ENCODE measurements around the gene ME3.
"Not testable (repeated sequence)": the region's sequence is repeated elsewhere in the genome, so short reads cannot be mapped to it uniquely, and the experiment has no call there.

Gene ME3

DNA sequence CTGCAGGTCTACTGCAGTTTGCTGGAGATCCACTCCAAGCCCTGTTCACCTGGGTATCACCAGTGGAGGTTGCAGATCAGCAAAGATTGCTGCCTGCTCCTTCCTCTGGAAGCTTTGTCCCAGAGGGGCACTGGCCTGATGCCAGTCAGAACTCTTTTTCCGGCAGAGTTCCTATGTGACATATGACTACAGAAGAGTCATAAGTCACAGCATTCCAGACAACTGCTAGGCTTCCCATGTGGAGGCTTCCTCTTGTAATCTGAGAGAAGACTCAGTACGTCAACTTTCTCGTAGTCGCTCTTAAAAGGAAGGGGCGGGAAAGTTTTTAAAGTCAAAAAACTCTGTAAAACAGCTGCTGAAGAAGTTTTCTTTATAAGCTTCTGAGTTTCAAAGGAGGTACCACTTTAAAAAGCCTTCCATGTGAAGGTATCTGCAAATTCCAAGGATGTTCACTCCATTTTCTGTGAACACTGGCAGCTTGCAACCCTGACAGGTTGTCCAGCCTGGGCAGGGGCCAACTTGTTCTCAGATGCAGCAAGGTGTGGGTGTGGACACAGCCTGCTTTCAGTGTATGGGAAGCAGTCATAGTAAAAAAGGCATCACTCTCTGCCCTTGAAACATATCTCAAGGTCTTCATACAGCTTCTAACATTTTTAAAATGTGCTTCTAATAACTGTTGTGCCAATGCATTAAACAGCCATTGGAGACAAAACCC lies 97.8 kb downstream of the ME3 start:
- no peak for DNase-seq (ENCODE audit: low read depth)
- H3K4me3 ChIP-seq (ENCODE audit: low read depth, low read length), result no peak overlapping the region

DNA sequence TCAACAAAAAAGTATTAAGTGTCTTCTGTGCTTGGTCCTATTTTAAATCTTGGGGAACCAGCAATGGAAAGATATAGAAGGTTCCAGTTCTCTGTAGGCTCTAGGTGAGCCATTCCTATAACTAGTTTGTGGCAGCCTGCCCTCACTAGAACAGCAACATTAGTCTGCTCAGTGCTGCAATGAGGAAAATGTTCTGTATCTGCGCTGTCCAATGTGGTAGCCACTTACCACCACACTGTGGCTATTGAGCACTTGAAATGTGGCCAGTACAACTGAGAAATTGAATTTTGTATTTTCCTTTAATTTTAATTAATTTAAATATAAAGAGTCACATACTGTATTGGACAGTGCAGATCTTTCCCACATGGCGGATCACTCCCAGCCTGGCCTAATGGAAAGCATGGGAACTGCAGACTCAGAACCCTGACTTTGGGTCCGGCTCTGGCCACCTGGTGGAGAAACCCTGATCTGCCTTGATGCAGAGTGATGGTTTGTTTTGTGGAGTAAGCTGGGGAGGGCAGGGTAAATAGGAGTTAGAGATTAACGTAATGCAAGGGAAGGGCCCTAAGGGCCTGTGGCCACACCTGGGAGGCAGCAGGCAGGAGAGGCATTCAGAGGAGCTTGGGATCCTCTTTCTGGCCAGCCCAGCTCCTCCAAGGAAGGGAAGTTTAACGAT lies 101.0 kb downstream of the ME3 start:
- DNase-seq (ENCODE audit: low read depth), result no peak

DNA sequence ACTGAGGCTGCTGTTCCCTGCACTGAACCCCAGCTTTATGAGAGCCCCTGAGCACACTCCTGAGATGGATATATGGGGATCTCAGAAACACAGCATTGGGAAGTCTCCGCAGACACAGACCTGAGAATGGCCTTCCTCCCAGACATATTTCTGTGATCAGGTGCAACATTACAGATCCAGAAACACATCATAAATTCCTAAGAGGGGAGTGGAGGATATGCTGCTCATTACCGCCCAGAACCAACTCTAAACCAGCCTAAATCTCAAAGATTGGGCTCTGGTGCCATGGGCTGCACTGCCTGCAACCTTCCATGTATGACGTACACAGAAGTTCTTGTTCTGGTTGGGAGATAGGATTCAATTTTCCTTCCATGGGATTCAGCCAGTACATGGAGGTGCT lies 102.0 kb downstream of the ME3 start:
- no peak for DNase-seq (ENCODE audit: low read depth)

More for the DNA sequence above, 101.0 kb downstream of the ME3 start:
- H3K4me3 ChIP-seq (ENCODE audit: low read depth, low read length), result no peak overlapping the region

DNA sequence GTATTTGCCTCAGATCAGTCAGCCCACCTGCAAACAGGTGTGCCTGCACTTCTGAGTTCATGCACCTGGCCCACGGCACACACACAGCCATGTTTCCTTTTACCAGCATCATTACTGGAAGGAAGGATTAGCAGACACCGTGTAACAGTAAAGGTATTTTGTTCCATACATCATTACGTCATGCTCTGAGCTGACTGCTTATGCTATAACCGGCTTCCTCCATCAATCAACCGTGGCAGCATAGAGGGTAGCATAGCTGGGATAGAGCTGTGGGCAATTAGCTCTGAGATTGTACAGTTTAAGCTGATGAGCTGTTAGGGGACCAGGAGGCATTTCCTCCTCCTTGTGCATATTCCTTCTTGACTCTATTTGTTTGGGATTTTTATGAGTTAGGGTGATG lies 102.4 kb downstream of the ME3 start:
- no peak for DNase-seq (ENCODE audit: low read depth)
- H3K4me3 ChIP-seq (ENCODE audit: low read depth, low read length), result no peak overlapping the region

More for the DNA sequence above, 102.0 kb downstream of the ME3 start:
- no peak overlapping the region for H3K4me3 ChIP-seq (ENCODE audit: low read depth, low read length)

DNA sequence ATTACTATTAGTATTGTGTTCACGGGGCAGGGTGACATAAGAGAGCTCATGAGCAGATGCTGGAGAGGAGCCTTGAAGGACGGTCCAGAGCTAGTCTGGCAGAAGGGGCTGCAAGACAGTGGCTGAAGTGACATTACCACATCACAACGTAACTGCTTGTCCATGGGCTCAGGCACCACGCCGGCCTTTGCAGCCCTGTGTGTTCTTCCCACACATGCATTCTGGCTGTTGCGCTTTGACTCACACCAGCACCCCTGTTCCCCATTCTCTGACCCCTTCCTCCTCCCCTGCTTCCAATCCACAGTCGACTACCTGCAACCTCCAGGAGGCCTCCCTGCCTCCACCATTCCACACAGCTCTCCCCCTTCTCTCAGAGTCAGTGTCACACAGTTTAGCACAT lies 103.3 kb downstream of the ME3 start:
- DNase-seq (ENCODE audit: low read depth), result no peak

DNA sequence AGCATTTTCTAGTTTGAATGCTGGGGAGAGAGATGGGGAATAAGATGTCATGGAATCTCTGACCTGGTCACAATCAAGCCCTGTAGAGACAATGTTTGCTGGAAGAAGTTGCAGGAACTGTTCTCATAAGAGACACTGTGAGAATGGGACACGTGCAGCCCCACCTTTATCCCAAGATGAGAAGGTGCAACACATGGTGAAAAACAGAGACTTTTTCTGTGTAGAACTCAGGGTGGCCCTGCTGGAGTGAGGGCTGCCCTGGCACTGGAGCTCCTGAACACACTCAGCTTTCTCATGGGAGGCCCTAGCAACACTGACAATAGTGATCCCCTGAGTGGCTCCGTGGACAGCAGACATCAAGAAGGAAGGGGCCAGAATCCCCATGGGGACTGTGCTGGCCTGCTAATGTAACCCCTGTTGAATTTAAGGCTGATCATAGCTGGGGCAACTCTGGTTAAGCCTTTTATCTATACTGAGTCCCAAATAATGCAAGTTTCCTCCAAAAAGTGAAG lies 106.6 kb downstream of the ME3 start:
- H3K4me3 ChIP-seq (ENCODE audit: low read depth, low read length), result no peak overlapping the region
- no peak for DNase-seq (ENCODE audit: low read depth)

More for the DNA sequence above, 103.3 kb downstream of the ME3 start:
- H3K4me3 ChIP-seq (ENCODE audit: low read depth, low read length), result no peak overlapping the region

DNA sequence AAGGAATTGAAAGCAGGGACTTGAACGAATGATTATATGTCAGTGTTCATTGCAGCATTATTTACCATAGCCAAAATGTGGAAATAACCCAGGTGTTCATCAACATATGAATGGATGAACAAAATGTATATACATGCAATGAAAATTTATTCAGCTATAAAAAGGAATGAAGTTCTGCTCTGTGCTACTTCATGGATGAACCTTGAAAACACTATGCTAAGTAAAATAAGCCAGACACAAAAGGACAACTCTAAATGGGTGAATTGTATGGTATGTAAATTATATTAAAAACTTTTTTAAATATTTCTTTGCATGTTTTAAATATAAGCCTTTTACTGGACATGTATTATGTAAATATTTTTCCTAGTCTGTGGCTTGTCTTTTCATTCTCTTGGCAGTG lies 107.0 kb downstream of the ME3 start:
- H3K4me3 ChIP-seq (ENCODE audit: low read depth, low read length), result no peak overlapping the region

DNA sequence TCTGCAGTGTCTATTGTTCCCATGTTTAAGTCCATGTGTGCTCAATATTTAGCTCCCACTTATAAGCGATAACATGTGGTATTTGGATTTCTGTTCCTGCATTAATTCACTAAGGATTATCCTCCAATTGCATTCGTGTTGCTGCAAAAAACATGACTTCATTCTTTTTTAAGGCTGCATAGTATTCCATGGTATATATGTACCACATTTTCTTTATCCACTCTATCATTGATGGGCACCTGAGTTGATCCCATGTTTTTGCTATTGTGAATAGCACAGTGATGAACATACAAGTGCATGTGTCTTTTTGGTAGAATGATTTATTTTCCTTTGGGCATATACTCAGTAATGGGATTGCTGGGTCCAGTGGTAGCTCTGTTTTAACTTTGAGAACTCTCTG lies 109.6 kb downstream of the ME3 start:
- DNase-seq (ENCODE audit: low read depth); H3K4me3 ChIP-seq (ENCODE audit: low read depth, low read length): not testable (repeated sequence)

More for the DNA sequence above, 107.0 kb downstream of the ME3 start:
- DNase-seq (ENCODE audit: low read depth), result no peak

DNA sequence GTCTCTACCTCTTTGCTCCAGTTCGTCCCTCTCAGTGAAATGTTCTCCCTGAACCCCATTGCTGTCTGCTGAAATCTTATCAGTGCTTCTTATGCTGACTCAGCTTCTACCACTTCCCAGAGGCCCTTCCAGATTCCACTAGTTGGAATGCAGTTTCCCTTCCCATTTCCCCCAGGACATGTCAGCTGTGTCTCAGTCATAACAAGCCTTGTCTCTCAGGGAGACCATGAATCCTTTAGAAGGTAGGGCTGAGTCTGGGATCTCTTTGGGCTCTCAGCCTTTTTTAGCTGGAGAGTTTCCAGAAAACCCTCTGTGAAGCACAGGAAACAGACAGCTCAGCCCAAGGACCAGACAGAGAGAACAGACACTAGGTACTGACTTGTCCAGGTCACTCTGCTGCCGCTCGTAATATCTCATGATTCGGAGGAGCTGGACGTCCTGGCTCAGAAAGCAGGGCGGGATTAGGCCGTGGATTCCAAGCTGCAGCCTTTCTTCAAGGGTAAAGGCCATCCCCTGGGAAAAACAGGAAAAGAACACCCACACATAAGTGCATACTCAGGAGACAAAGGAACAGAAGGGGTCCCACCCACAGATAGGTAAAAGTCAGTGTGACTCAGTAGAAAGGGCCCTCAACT lies 113.0 kb downstream of the ME3 start:
- peak; percentile 70 for DNase-seq (ENCODE audit: low read depth)
- H3K4me3 ChIP-seq (ENCODE audit: low read depth, low read length), result no peak overlapping the region

DNA sequence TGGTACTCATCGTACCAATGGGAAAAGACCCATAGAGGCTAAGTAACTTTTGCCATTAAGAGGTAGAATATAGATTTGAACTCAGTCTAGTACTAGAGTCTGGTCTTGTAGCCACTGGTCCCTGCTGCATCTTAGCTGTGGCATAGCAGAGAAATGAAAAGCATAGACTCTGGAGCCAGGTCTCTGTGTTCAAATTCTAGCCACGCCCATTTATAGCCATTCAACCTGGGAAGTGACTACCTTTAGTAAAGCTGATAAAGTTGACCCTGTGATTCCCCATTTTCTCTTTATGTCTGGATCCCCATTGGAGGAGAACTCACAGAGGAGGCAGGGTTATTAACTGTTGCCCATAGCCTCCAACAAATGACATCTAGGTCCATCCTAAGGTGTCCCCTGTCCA lies 113.6 kb downstream of the ME3 start:
- H3K4me3 ChIP-seq (ENCODE audit: low read depth, low read length), result no peak overlapping the region
- no peak for DNase-seq (ENCODE audit: low read depth)

DNA sequence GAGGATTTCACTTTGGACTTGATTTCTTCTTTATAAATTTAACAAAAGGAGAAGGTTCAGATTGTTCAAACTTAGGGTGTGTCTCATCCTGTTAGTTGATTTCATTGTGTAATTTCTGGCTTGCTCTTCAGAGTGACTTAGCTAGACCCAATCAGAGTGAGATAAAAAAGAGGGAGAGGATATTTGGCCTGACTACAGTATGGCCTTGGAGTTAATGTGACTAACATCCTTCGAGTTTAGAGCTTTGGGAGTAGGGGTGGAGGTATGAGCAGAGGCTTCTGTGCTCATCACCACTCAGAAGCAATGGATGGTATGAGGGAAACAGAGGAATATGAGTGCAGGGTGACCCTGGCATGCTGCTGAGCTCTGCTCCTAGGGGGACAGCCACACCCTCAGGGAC lies 114.2 kb downstream of the ME3 start:
- H3K4me3 ChIP-seq (ENCODE audit: low read depth, low read length), result no peak overlapping the region
- DNase-seq (ENCODE audit: low read depth), result no peak

DNA sequence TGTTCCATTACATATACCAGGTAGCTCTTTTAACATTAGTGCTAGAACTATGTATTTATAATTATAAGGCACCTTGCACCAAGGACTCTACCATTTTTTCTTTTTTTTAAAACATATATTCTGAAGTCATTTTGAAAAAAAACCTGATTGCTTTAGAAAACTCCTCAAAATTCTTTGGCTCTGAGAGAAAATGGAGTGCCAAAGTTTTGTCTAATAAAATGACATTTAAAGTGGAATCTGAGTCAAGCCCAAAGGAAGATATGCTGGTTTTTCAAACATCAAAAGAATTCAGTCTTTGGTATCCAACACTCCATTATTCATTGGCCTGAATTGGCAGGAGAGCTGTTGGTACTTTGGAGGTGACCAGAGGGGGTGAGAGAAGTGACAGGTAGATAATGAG lies 116.5 kb downstream of the ME3 start:
- H3K4me3 ChIP-seq (ENCODE audit: low read depth, low read length), result no peak overlapping the region
- no peak for DNase-seq (ENCODE audit: low read depth)

DNA sequence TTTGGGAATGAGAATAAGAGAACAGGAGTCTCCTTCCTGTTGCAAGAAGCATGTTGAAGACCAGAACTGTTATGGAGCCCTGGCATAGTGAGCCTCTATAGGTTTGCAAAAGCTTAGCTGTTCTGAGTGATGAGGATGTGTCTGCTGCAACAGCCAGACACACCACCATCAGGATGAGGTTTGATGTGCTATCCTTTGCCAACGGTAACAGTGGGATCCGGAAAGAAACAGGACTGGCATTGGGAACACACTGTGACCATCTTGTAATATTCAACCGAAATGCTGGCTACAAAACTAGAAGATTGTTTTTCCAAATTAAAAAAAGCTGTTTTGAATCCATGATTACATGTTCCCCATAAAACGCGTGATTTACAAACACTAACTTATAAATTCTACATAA lies 117.0 kb downstream of the ME3 start:
- H3K4me3 ChIP-seq (ENCODE audit: low read depth, low read length), result no peak overlapping the region
- DNase-seq (ENCODE audit: low read depth), result no peak

DNA sequence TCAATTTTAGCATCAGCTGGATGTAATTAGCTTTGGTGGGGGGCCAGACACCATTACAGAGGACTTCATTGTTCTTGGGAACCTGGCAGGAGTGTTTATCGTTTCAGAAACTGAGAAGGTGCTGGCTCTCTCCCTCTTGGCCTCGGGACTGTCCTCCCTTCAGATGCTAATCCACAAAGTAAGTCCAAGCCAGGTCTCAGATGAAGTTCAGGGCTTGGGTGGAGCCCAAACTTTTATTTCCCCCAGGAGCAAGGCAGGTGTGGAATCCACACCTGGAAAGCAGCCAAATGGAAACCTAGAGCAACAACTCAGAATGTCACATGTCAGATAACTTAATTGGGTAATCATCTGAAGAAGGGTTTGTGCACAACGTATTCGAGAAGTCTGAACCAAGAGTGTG lies 119.2 kb downstream of the ME3 start:
- DNase-seq (ENCODE audit: low read depth), result no peak

DNA sequence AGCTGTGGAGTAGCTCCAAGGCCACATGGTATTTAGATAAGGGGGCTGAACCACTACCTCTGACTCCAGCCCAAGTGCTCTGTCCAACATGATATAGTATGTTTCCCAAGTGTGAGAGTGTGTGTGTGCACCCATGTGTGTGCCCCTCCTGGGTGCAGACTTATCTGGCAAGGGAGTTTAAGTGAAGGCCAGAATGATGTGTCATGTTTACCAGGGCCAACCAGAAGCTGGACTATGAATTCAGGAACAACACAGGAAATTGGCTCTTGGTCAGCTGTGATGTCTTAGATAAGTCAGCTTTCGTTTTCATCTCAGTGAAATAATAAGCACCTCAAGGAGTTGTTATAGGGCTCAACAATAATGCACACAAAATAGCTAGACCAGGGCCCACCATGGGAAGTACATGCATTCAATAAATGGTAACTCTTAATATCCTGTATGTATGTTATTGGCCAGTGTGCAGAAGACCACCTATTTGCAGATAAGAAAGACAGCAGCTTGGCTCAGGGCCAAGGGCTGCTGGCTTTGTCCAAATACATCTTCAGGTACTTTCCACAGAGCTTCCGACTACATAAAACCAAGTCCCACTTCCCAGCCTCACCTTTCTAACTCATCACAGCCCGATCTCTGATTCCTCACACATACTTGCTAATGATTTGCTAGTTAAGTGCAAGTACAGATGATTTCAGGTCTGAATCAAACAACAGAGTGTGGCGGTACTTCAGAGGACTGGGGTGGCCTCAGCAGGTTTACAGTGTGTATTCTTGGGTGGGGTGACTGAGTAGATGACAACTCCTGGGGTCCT lies 120.9 kb downstream of the ME3 start:
- H3K4me3 ChIP-seq (ENCODE audit: low read depth, low read length), result no peak overlapping the region
- peak; percentile 69 for DNase-seq (ENCODE audit: low read depth)

More for the DNA sequence above, 119.2 kb downstream of the ME3 start:
- no peak overlapping the region for H3K4me3 ChIP-seq (ENCODE audit: low read depth, low read length)

DNA sequence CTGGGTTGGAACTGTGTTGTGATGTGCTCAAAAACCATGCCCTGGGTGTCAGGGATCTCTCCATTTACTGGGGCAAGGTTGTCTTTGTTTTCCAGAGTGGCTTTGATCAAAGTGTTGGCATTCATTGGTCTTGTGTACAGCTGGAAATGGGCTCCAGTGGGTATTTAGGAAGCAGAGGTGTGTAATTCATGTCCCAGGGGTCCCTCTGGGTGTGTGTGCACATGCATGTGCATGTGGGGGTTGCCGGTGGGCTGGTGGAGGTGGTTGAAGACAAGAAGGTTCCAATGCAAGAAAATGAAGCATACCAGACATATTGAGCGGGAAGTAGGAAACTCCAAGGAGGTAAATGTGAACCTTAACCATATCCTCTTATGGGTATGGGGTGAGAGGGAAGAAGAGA lies 121.7 kb downstream of the ME3 start:
- H3K4me3 ChIP-seq (ENCODE audit: low read depth, low read length), result no peak overlapping the region
- no peak for DNase-seq (ENCODE audit: low read depth)

DNA sequence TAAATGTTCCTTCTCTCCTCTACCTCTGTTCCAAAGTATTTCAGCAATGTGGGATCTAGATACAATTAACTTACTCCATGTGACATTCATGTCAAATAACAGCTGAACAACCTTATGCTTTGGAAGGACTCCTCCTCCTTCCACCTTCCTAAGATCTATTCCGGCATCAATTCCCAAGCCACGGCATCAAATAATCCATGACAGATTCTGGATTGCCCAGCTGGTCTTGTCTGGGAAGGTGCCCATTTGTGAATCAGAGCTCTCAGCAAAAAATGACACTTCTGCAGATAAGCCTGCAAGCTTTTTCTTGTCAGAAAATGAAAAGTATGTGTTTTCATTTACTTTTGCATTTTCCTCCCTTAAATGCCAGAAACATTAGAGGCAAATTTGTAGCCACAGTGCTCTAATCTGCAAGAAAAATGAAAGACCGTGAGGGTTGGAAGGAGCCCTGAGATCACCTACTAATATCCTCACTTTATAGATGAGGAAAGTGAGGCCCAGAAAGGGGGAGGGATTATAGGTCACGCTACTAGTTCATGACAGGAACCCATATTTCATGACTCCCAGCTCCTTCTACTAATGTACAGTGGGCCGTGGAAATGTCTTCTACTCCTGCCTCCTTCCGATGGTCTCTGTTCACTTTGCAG lies 124.0 kb downstream of the ME3 start:
- H3K4me3 ChIP-seq (ENCODE audit: low read depth, low read length), result no peak overlapping the region

DNA sequence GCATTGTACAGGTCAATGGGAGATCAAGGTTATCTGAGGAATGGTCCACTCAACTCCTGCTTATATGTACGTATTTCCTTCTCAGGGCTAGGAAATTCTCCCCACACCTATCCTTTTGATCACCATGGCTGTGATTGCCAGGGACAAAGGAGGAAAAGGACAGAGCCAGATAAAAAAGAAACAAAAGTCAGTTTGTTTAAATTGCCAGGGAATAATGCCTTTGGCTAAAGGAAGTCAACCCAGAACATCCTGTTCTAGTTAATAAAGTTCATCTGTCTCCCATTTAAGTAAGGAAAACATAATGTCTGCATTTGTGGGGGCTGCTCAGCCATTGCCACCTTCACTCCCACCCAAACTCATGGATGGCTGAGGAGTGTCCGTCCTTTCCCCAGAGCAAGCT lies 124.7 kb downstream of the ME3 start:
- no peak overlapping the region for H3K4me3 ChIP-seq (ENCODE audit: low read depth, low read length)
- no peak for DNase-seq (ENCODE audit: low read depth)

More for the DNA sequence above, 124.0 kb downstream of the ME3 start:
- no peak for DNase-seq (ENCODE audit: low read depth)

DNA sequence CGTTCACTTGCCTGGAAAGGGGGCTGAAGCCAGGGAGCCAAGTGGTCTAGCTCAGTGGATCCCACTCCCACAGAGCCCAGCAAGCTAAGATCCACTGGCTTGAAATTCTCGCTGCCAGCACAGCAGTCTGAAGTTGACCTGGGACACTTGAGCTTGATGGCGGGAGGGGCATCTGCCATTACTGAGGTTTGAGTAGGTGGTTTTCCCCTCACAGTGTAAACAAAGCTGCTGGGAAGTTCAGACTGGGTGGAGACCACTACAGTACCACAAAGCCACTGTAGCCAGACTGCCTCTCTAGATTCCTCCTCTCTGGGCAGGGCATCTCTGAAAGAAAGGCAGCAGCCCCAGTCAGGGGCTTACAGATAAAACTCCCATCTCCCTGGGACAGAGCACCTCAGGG lies 131.1 kb downstream of the ME3 start:
- DNase-seq (ENCODE audit: low read depth); H3K4me3 ChIP-seq (ENCODE audit: low read depth, low read length): not testable (repeated sequence)

All from skeletal muscle cell (primary cell).